GM10266 (cell line): ENCODE data around the gene LRPAP1.

Source experiments
- DNase-seq: peaks from one replicate; pipeline ENCODE4 v3.0.0; 2012; ENCODE audit errors: extremely low spot score
- TF ChIP-seq, protein P1 (sequence below): IDR thresholded peaks from 2 replicates; pipeline ENCODE4 v1.5.1; 2012; ENCODE audit warnings: mild to moderate bottlenecking, low read depth; ENCODE audit not compliant: control insufficient read depth, insufficient read depth; ENCODE audit errors: missing control alignments

Gene LRPAP1

DNA sequence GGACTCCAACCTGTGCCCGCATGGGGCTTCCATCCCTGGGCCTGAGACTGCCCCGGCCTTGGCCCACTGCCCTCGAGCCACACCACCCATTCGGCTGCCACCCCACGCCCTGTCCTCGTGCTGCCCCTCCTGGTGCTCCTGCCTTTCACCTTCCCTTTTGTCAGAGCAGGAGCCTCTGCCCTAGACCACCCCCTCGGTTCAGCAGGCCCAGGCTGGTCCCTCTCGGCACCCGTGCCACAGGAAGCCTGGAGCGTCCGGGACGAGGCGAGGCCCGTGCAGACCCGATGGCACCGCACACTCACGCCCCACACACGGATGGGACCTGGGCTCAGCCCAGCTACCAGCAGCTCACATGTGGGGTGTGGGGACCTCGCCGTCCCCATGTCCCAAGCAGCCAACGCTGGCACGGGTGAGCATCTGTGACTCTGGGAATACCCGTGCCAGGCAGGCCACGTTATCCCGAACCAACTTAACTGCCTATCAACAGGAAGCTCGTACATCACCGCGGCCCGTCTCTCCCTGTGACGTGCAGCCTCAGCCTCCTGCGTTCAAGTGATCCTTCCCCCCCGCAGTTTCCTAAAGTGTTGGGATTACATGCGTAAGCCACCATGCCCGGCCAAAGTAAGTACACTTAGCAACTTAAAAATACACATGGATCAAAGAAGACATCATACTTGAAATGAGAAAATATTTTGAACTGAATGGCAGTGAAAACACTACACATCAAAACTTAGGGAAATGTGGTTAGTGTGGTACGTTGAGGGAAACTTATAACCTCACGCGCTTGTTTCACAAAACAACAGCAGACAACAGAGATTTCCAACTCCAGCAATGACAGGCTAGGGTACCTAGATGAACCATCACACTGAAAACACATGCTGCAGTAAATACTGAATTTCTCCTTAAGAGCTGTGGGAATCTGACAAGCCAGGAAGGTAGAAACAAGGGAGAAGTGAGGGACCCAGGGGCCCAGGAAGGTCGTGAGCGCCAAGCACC is 29.0 kb downstream of the LRPAP1 start:
- TF ChIP-seq, protein P1, sequence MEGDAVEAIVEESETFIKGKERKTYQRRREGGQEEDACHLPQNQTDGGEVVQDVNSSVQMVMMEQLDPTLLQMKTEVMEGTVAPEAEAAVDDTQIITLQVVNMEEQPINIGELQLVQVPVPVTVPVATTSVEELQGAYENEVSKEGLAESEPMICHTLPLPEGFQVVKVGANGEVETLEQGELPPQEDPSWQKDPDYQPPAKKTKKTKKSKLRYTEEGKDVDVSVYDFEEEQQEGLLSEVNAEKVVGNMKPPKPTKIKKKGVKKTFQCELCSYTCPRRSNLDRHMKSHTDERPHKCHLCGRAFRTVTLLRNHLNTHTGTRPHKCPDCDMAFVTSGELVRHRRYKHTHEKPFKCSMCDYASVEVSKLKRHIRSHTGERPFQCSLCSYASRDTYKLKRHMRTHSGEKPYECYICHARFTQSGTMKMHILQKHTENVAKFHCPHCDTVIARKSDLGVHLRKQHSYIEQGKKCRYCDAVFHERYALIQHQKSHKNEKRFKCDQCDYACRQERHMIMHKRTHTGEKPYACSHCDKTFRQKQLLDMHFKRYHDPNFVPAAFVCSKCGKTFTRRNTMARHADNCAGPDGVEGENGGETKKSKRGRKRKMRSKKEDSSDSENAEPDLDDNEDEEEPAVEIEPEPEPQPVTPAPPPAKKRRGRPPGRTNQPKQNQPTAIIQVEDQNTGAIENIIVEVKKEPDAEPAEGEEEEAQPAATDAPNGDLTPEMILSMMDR, result no peak
- no peak for DNase-seq

DNA sequence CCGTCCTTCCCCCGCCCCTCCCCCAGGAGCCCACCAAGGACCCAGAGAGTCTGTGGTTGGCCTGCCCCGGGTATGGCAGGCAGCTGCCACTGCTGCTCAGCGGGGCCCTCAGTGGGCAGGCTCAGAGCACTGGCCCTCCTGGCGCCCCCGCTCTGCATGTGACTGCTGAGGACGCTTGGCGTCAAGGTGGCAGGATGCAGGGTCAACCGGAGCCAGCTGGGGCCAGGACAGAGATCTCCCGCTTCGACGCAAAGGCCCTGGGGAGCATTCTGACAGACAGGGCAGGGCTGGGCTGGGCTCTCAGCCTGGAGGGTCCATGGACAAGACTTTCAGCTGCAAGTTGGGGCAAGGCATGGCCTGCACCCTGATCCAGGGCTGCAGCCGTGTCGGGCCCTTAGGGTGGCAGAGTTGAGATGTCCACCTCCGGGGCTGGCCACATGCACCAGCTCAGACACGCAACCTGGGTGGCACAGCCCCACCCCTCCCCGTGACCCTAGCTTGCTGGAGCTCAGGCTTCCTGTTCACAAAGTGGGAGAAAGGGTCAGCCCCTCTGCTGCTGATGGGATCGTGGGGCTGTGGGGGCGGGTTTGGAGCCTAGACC is 30.3 kb downstream of the LRPAP1 start:
- no peak for DNase-seq
- TF ChIP-seq, protein P1, result no peak

DNA sequence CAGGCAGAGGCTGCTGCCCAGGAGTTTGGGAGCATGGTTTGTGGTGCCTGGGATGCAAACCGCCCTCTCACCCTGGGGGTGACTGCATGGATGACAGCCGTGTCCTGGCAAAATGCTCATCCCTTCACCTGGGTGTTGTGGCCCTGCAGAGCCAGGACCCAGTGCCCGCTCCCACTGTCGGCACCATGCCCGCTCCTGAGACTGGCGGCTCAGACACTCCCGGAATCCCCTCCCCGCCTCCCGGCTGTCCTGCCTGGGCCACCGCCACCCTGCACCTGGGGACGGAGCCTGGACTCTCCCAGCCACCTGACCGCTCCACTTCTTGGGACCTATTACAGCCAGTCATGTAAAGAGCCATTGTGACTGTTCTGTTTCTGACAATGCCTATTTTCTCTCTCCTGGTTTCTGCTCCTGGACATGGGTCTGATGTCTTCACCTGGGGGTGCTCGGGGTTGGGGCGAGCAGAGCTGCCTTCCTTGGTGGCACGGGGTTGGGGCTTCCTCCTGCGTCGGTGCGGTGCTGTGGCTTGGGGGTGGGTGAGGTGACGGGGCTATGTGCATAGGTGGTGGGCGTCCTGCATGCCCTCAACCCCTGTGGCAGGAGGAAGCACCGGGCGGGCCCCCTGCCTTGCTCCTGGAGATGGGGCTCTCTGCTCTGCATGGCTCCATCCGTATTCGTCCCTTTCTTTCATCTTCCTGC is 30.9 kb downstream of the LRPAP1 start:
- TF ChIP-seq, protein P1, result no peak
- DNase-seq, result no peak

DNA sequence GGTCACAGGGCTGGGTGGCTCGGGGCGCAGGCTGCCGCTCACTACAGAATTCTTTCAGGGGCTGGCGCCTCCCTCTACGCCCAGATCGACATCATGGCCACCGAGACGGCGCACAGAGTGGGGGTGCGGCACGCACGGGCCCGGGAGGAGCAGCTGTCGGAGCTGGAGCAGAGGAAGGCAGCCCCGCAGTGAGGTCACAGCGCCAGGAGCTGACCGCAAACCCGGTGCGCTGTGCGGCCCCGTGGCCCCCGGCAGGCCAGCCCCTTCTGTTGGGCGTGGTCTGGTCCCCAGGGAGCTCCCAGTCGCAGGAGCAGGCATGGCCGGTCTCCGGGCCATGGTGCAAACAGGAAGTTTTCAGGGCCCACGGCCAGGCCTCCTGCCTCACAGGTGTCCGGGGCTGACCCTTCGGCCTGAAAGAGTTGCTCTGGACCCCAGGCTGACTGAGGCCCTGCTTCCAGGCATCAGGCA is 31.6 kb downstream of the LRPAP1 start:
- no peak for DNase-seq
- TF ChIP-seq, protein P1, result no peak

DNA sequence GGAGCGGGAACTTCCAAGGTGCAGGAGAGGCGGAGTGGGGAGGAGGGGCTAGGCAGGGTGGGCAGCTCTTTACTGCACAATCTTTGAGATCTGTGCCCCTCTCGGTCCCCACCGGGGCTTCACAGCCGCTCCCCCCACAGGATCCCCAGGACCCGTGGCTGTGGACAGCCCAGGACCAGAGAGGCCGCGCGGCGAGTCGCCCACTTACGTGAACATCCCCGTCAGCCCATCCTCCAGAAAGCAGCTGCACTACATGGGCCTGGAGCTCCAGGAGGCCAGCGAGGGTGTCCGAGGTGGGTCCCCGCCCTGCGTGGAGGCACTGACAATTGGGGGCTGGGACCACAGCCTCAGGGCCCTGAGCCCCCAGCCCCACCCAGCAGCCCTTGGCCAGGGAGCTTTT is 32.1 kb downstream of the LRPAP1 start:
- TF ChIP-seq, protein P1, result no peak

DNA sequence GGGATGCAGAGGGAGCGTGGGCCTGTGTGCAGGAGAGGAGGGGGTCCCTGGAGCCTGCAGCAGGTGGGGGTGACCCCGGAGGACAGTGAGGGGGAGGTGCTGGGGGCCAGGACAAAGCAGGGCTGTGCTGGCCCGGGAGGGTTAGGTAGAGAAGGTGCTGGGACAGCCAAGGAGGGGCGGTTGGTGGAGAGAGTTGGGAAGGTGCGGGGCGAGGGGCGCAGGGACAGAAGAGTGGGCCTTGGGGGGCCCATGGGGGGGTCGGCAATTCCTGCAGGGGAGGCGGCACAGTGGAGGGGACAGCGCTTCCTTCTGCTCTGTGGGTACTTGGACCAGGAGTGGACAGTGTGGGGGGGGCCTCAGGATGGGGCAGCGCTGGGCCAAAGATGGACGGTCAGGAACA is 32.5 kb downstream of the LRPAP1 start:
- TF ChIP-seq, protein P1, result no peak
- no peak for DNase-seq

More for the DNA sequence above, 32.1 kb downstream of the LRPAP1 start:
- DNase-seq, result no peak
